ENCODE measurements around the gene PRKCA.
A peak's percentile ranks its signal among the peaks of the same experiment; 100 is the strongest.

The PRKCA gene

GRCh38 chr17:66545918-66546317, 243.5 kb downstream of the PRKCA start:
- DNase-seq (ENCODE audit: low read depth in 2 of 2) = no peak

DNA sequence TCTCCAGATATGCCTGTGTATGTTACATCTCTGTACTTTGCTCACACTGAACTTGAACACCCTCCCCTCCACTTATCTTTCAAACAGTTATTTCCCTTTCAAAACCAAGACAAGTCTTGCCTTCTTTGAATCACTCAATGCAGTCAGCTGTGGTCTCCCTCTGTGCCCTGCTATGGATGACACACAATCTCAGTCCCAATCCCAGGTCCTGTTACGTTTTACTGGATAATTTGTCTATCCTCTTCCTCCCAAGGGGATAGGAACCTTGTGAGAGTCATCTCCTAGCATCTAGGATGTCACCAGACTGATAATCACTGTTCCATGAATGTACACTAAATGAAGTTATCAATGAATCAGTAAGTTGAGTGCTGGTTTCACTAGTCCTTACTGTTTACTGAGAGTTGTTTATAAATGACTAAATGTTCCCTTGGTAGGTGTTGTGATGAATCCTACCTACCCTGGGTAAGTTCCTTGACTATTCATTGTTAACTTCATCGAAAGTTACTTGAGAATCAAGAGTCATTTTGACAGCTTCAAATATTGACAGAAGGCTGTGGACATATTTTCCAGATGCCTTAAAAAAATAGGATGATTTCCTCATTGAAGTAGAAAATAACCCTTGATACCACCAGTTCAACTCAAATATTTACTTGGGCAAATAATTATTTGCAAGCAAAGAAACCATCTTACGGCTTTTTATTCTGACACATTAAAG, 244.9 kb downstream of the PRKCA start:
- no peak for DNase-seq (ENCODE audit: low read depth in 2 of 2)

GRCh38 chr17:66548158-66548557, 245.7 kb downstream of the PRKCA start:
- DNase-seq (ENCODE audit: low read depth in 2 of 2) = peak; percentile 17 to 20

- DNase-seq (ENCODE audit: low read depth in 2 of 2) = no peak
Observed at GRCh38 chr17:66548659-66549310, 246.4 kb downstream of the PRKCA start.

GRCh38 chr17:66549311-66549704, 246.9 kb downstream of the PRKCA start:
- no peak for DNase-seq (ENCODE audit: low read depth in 2 of 2)

DNA sequence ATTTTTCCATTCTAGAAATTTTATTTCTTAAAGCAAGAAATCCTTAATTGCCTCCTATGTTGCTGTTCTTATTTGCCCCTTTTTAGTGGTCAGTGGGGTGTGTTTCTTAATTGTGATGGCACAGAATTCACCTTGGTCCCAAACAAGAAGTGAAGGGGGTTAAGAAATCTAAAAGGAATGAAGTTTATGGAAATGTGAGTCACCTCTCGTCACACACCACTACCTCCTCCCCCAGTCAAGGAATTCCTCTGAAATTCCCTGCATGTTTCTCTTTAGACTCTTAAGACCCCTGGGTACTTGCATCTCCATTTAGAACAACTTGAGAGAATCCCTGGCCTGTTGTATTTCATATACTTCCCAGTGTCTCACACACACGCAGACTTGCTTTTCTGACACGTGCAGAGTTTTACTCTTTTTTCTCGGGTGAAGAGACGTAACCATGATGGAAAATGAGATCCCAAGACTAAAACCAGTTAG, 247.4 kb downstream of the PRKCA start:
- DNase-seq (ENCODE audit: low read depth in 2 of 2) = no peak

GRCh38 chr17:66551839-66552238, 249.4 kb downstream of the PRKCA start:
- no peak for DNase-seq (ENCODE audit: low read depth in 2 of 2)

DNA sequence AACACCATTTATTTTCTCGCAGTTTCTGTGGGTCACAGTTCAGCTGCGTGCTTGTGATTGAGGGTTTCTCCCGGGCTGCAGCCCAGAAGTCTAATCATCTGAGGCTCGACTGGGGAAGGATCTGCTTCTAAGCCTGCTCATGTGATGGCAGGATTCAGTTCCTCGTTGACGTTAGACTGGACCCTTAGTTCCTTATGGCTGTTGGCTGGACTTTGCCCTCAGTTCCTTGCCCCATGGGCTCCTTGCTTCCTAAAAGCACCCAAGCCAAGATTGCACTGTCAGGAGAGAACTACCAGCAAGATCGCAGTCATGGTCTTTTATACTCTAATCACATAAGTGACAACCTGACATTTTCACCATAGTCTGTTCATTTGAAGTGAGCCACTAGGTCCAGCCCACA, 250.0 kb downstream of the PRKCA start:
- DNase-seq (ENCODE audit: low read depth in 2 of 2) = no peak

GRCh38 chr17:66555605-66556004, 253.2 kb downstream of the PRKCA start:
- DNase-seq (ENCODE audit: low read depth in 2 of 2) = no peak

GRCh38 chr17:66557200-66557599, 254.8 kb downstream of the PRKCA start:
- DNase-seq (ENCODE audit: low read depth in 2 of 2) = no peak

- no peak for DNase-seq (ENCODE audit: low read depth in 2 of 2)
Observed at GRCh38 chr17:66557886-66558285, 255.5 kb downstream of the PRKCA start.

- no peak for DNase-seq (ENCODE audit: low read depth in 2 of 2)
Observed at GRCh38 chr17:66560691-66561090, 258.3 kb downstream of the PRKCA start.

- no peak for DNase-seq (ENCODE audit: low read depth in 2 of 2)
Observed at GRCh38 chr17:66562119-66562518, 259.7 kb downstream of the PRKCA start.

DNA sequence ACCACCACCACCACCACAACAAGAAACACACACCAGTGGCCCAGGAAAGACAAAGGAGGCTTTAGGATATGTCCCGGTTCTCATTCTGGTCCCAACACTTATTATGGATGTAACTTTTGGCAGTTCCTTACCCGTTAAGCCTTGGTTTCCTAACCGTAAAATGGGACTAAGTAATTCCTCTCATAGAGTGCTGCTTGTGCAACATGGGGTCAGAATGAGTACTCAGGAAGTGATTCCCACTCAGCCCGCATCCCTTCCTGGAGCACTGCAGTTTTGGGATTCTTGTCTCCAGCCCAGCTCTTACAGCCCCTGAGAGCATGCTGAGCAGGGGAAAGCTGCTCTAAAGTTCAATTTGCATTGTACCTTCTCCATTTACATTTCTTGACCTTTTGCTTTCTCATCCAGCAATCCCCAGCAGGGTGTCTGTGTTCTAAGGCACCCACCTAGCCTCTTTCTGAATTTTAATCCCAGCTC, 262.6 kb downstream of the PRKCA start:
- no peak for DNase-seq (ENCODE audit: low read depth in 2 of 2)

DNA sequence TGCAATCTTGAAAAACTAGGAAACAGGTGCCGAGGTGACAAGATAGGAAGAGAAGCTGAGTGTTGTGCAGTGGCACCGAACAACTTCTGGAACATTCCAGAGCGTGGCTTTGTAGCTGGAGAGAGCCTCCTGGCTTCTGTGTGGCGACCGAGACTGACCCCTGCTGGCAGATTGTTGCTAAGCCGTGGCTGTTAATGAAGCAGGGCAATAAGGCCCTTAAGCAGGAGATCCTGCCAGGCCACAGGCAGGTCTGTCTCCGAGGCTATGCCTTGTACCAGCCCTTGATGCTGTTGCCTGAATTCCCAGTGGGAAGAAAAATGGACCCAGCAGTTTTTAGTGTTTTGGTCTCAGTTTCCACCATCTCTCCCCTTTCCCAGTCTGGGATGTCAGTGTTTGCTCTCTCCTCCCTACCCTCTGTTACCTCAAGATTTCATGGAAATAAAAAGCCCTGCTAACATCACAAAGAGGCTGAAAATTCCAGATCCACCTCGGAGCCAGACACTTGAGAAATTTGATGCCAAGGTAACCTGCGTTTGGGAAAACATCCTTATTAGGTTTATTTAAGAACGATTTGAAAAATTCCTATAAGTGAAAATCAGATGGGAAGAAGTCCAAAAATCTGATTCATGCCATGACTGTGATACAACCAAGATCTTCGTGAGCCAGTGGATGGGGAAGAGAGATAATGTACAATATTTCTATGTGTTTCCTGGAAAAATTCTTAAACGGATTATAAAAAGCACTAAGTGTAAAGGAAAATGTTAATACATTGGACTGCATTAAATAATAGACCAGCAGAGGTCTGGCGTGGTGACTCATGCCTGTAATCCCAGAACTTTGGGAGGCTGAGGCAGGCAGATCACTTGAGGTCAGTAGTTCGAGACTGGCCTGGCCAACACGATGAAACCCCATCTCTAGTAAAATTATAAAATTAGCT, 265.1 kb downstream of the PRKCA start:
- peak; percentile 67 to 70 for DNase-seq (ENCODE audit: low read depth in 2 of 2)

GRCh38 chr17:66569572-66569971, 267.2 kb downstream of the PRKCA start:
- no peak for DNase-seq (ENCODE audit: low read depth in 2 of 2)

- DNase-seq (ENCODE audit: low read depth in 2 of 2) = no peak
Observed at GRCh38 chr17:66570447-66571195, 268.2 kb downstream of the PRKCA start.

- DNase-seq (ENCODE audit: low read depth in 2 of 2) = no peak
Observed at GRCh38 chr17:66571745-66572144, 269.3 kb downstream of the PRKCA start.

DNA sequence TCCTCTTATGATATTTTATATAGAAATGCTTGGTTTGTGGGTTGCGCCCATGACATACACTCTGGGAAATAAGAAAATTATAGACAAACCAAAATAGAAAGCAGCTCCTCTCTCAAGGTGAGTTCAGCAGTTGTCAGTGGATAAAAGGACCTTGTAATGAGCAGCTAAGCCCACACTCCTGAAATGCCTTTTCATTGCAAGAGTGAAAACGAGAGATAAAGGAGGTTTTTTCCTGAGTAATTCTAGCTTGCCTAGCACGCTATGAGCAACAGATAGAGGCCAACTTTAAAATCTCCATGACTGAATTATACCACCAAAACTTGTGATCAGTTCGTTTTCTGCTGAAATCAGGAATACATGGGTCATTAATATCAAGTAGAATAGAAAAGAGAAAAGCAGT, 270.7 kb downstream of the PRKCA start:
- DNase-seq (ENCODE audit: low read depth in 2 of 2) = no peak

GRCh38 chr17:66574123-66574522, 271.7 kb downstream of the PRKCA start:
- DNase-seq (ENCODE audit: low read depth in 2 of 2) = no peak

GRCh38 chr17:66576473-66576872, 274.1 kb downstream of the PRKCA start:
- DNase-seq (ENCODE audit: low read depth in 2 of 2) = no peak

Measured in activated CD8-positive, alpha-beta memory T cell treated with anti-CD3 and anti-CD28 coated beads for 4 hours (primary cell).